CD14-positive monocyte (primary cell): ENCODE measurements around the gene SNRNP27. TPM values are rescaled to one million over a fixed set of nuclear protein-coding genes. Genes with fewer than 3 reads are reported as not detected.

Experiments used
- DNase-seq, 3 donors: peaks; one replicate each; pipeline ENCODE4 v3.0.0-alpha.2; 2011 to 2022
- H2AFZ ChIP-seq: 2 replicates; pipeline ENCODE4 v1.6.0; 2012; ENCODE audit warnings: mild to moderate bottlenecking, low read depth, low read length, inconsistent platforms; ENCODE audit not compliant: insufficient read depth, poor library complexity, severe bottlenecking
- H3K27ac ChIP-seq, 2 donors: 1 replicate in 1 of 2; 2 replicates in 1 of 2; pipeline ENCODE4 v1.5.1; 2012 to 2013; ENCODE audit warnings: low read length in 2 of 2, control low read depth in 1 of 2, inconsistent platforms in 1 of 2, low read depth in 1 of 2, mild to moderate bottlenecking in 1 of 2
- H3K27me3 ChIP-seq, 2 donors: one replicate each; pipeline versions ENCODE4 v1.6.0 to v1.6.1; 2011 to 2013; ENCODE audit warnings: low read length in 2 of 2; ENCODE audit not compliant: control insufficient read depth in 2 of 2, insufficient read depth in 2 of 2
- H3K36me3 ChIP-seq, 2 donors: replicated peaks in 1 of 2; 1 replicate in 1 of 2; 2 replicates in 1 of 2; pipeline versions ENCODE4 v1.5.1 to v1.6.1; 2012 to 2013; ENCODE audit warnings: low read length in 2 of 2, control low read depth in 1 of 2, inconsistent platforms in 1 of 2, mild to moderate bottlenecking in 1 of 2; ENCODE audit not compliant: insufficient read depth in 2 of 2, control insufficient read depth in 1 of 2
- H3K4me1 ChIP-seq, 2 donors: 1 replicate in 1 of 2; 2 replicates in 1 of 2; pipeline versions ENCODE4 v1.5.1 to v1.6.1; 2012 to 2013; ENCODE audit warnings: low read length in 2 of 2, control low read depth in 1 of 2, inconsistent platforms in 1 of 2, mild to moderate bottlenecking in 1 of 2, moderate library complexity in 1 of 2; ENCODE audit not compliant: insufficient read depth in 2 of 2, control insufficient read depth in 1 of 2
- H3K4me2 ChIP-seq: replicated peaks from 2 replicates; pipeline ENCODE3; 2012; ENCODE audit warnings: low read length, moderate library complexity, mild to moderate bottlenecking; ENCODE audit not compliant: poor library complexity, severe bottlenecking; ENCODE audit errors: extremely low read depth
- H3K4me3 ChIP-seq, 3 experiments: fragments of 200-600 bp in 1 of 3; sonication (generic) in 1 of 3; replicated peaks in 1 of 3; 1 replicate in 2 of 3; 2 replicates in 1 of 3; pipeline ENCODE4 v1.5.1; 2011 to 2013; ENCODE audit warnings: low read length in 3 of 3, mild to moderate bottlenecking in 3 of 3, control low read depth in 2 of 3, low read depth in 2 of 3, inconsistent platforms in 1 of 3, moderate library complexity in 1 of 3
- H3K79me2 ChIP-seq: 2 replicates; pipeline ENCODE4 v1.6.0; 2012; ENCODE audit warnings: mild to moderate bottlenecking, control low read depth, inconsistent platforms, low read length, moderate library complexity; ENCODE audit not compliant: insufficient read depth
- H3K9ac ChIP-seq: 2 replicates; pipeline ENCODE4 v1.6.0; 2017; ENCODE audit warnings: low read length, mild to moderate bottlenecking; ENCODE audit not compliant: insufficient read depth, poor library complexity, severe bottlenecking
- H3K9me3 ChIP-seq, 2 donors: replicated peaks in 1 of 2; 1 replicate in 1 of 2; 2 replicates in 1 of 2; pipeline versions ENCODE4 v1.5.1 to v1.6.1; 2012 to 2013; ENCODE audit warnings: low read length in 2 of 2, control low read depth in 1 of 2; ENCODE audit not compliant: control insufficient read depth in 1 of 2, insufficient read depth in 1 of 2
- H4K20me1 ChIP-seq: 2 replicates; pipeline ENCODE4 v1.6.0; 2012; ENCODE audit warnings: mild to moderate bottlenecking, low read length, control low read depth, moderate library complexity; ENCODE audit not compliant: insufficient read depth
- H3K27ac Mint-ChIP-seq, 7 donors: one replicate each; pipeline ENCODE4 v1.8.0; 2020; ENCODE audit warnings: mild to moderate bottlenecking in 7 of 7, mixed read lengths in 7 of 7, moderate library complexity in 6 of 7, inconsistent platforms in 2 of 7
- H3K27me3 Mint-ChIP-seq, 3 donors: one replicate each; pipeline ENCODE4 v1.8.0; 2021 to 2022; ENCODE audit warnings: low read depth in 3 of 3, mild to moderate bottlenecking in 3 of 3, mixed read lengths in 3 of 3, moderate library complexity in 3 of 3, inconsistent platforms in 1 of 3
- H3K36me3 Mint-ChIP-seq, 2 donors: one replicate each; pipeline ENCODE4 v1.8.0; 2020; ENCODE audit warnings: mixed read lengths in 2 of 2, inconsistent platforms in 1 of 2, mild to moderate bottlenecking in 1 of 2
- H3K4me1 Mint-ChIP-seq: one replicate; pipeline ENCODE4 v1.8.0; 2020; ENCODE audit warnings: mild to moderate bottlenecking, mixed read lengths
- H3K4me3 Mint-ChIP-seq, 2 donors: one replicate each; pipeline ENCODE4 v1.8.0; 2020; ENCODE audit warnings: mild to moderate bottlenecking in 2 of 2, mixed read lengths in 2 of 2, moderate library complexity in 1 of 2
- H3K9me3 Mint-ChIP-seq, 7 donors: one replicate each; pipeline ENCODE4 v1.8.0; 2020 to 2022; ENCODE audit warnings: mixed read lengths in 7 of 7, mild to moderate bottlenecking in 6 of 7, moderate library complexity in 6 of 7, inconsistent platforms in 2 of 7
- CTCF ChIP-seq: fragments of 200-600 bp; IDR thresholded peaks from one replicate; pipeline ENCODE4 v1.8.0; 2022; ENCODE audit warnings: antibody characterized with exemption, mild to moderate bottlenecking
- WGBS: methylation state at CpG from one replicate; pipeline ENCODE4 v1.1.5; 2013; ENCODE audit warnings: missing lambda C conversion rate; ENCODE audit not compliant: insufficient coverage; 5-methylcytosine and 5-hydroxymethylcytosine counted together
- intact Hi-C, 2 donors: fragments of 100-400 bp; cut with micrococcal nuclease; formaldehyde crosslinking; loops; one replicate each; pipeline versions ENCODE4 v1.15.0 to v1.15.1; 2023
- polyA plus RNA-seq, 3 donors: library from polyadenylated mRNA; depleted of rRNA in 1 of 3; unstranded in 2 of 3; stranded (reverse) in 1 of 3; fragments of 300-500 nt in 2 of 3; fragments of >200 nt in 1 of 3; fragmentation: Illumina TruSeq in 2 of 3; gene quantifications; 1 replicate in 2 of 3; 2 replicates in 1 of 3; pipeline ENCODE4 v1.2.3, GENCODE V29; 2012 to 2021

Gene SNRNP27
- polyA plus RNA-seq, 3 donors: 15.6 to 54.8 (median 47.4) TPM

GRCh38 chr2:69937968-69938367 lies 44.2 kb downstream of the SNRNP27 start:
- Histone ChIP-seq H4K20me1 (peaks cover 60% of the 10 kb centered on the region), H3K27me3 (no peaks in the 10 kb centered on the region), H3K36me3 (peaks cover 79 to 83% of the 10 kb centered on the region in 2 donors), H3K79me2 (peaks cover 70% of the 10 kb centered on the region), H3K9ac (no peak overlapping the region), H3K4me2 (no peak overlapping the region), H3K4me3 (no peak overlapping the region), H3K4me1 (peaks cover 33 to 44% of the 10 kb centered on the region in 2 donors), H3K9me3 (no peaks in the 10 kb centered on the region), H3K27ac (peak overlapping the region in 1 of 2 donors; percentile 10), H2AFZ (no peak overlapping the region)
- DNase-seq: no peak
- Mint-ChIP-seq H3K9me3 (no peaks in the 10 kb centered on the region), H3K4me3 (no peak overlapping the region), H3K27me3 (no peaks in the 10 kb centered on the region), H3K36me3 (peaks cover 82 to 85% of the 10 kb centered on the region in 2 donors), H3K4me1 (peaks cover 46% of the 10 kb centered on the region), H3K27ac (peak overlapping the region in 3 of 7 donors; percentile 35 to 86 (median 84))
- 95% methylated on average over 11 of the region's 14 CpGs for WGBS
- intact Hi-C loops: loop anchor here in 1 of 2 donors (5.0 kb wide), 1 partner anchor 49 kb away; no protein-coding TSS in a partner anchor
- TF ChIP-seq CTCF: no peak

DNA sequence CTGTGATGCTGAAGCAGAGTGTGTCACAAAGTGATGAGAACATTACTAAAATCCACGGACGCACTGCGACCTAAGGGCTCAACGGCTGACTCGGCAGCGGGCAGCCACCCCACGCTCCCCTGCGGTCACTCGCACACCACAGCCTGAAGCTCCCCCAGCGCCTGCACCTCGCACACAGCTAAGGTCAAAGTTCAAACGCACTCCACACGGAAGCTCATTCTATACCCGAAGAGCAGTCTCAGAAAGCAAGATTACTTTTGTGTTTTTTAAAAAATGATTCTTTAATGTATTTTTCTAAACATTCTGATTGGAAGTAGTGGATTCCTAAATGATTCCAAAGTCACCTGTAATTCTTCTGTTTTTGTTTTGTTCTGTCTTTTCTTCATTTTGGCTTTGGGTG lies 46.0 kb downstream of the SNRNP27 start:
- Histone ChIP-seq H3K79me2 (peaks cover 58% of the 10 kb centered on the region), H3K36me3 (peaks cover 84 to 88% of the 10 kb centered on the region in 2 donors), H3K27me3 (no peaks in the 10 kb centered on the region), H3K4me3 (no peak overlapping the region), H3K9me3 (no peaks in the 10 kb centered on the region), H3K9ac (no peak overlapping the region), H3K27ac (no peak overlapping the region), H3K4me1 (peaks cover 33 to 44% of the 10 kb centered on the region in 2 donors), H2AFZ (no peak overlapping the region), H3K4me2 (no peak overlapping the region), H4K20me1 (peaks cover 49% of the 10 kb centered on the region)
- TF ChIP-seq CTCF: no peak
- intact Hi-C loops: loop anchor here in 1 of 2 donors (5.0 kb wide), 1 partner anchor 48 kb away; no protein-coding TSS in a partner anchor
- DNase-seq: no peak
- 98% methylated on average over 9 of the region's 14 CpGs for WGBS
- peaks cover 91 to 95% of the 10 kb centered on the region in 2 donors for H3K36me3 Mint-ChIP-seq
- no peak overlapping the region for H3K4me3 Mint-ChIP-seq
- peaks cover 48% of the 10 kb centered on the region for H3K4me1 Mint-ChIP-seq
- no peaks in the 10 kb centered on the region for H3K27me3 Mint-ChIP-seq
- H3K27ac Mint-ChIP-seq: peak overlapping the region in 1 of 7 donors; percentile 18
- peaks cover 0 to 2% (median 0%) of the 10 kb centered on the region in 7 donors for H3K9me3 Mint-ChIP-seq
